GM13976 (cell line): ENCODE results near the gene ARHGAP26.
"Not testable (repeated sequence)": the region's sequence is repeated elsewhere in the genome, so short reads cannot be mapped to it uniquely, and the experiment has no call there.

Source experiments
- DNase-seq: peaks from one replicate; pipeline ENCODE4 v3.0.0; 2012; ENCODE audit warnings: low spot score
- CTCF ChIP-seq: IDR thresholded peaks from 2 replicates; pipeline ENCODE4 v1.5.1; 2012; ENCODE audit warnings: borderline replicate concordance, mild to moderate bottlenecking; ENCODE audit not compliant: insufficient read depth; ENCODE audit errors: extremely low read depth, missing control alignments, control extremely low read depth
- in situ Hi-C: fragments of 300-500 bp; cut with MboI; formaldehyde crosslinking; loops from one replicate; pipeline ENCODE4 v1.12.0; 2022; ENCODE audit warnings: low sequenced_read_pairs, mixed read lengths, inconsistent platforms; ENCODE audit not compliant: unreplicated experiment

Gene ARHGAP26

GRCh38 chr5:142925795-142926194 lies 155.6 kb downstream of the ARHGAP26 start:
- DNase-seq, result no peak
- no peak for TF ChIP-seq CTCF
- in situ Hi-C loops, result loop anchor here (10.0 kb wide), 2 partner anchors 899 to 1259 kb away; no protein-coding TSS in a partner anchor

GRCh38 chr5:142926549-142926948 lies 156.4 kb downstream of the ARHGAP26 start:
- DNase-seq, result no peak

GRCh38 chr5:142928999-142929398 lies 158.8 kb downstream of the ARHGAP26 start:
- DNase-seq, result not testable (repeated sequence)
- in situ Hi-C loops, result loop anchor here (10.0 kb wide), 2 partner anchors 896 to 1256 kb away; no protein-coding TSS in a partner anchor

More at GRCh38 chr5:142926549-142926948, 156.4 kb downstream of the ARHGAP26 start:
- in situ Hi-C loops, result loop anchor here (10.0 kb wide), 2 partner anchors 898 to 1258 kb away; no protein-coding TSS in a partner anchor
- no peak for TF ChIP-seq CTCF

- no peak for TF ChIP-seq CTCF
- no peak for DNase-seq
- in situ Hi-C loops, result loop anchor here (10.0 kb wide), 2 partner anchors 895 to 1255 kb away; no protein-coding TSS in a partner anchor
These were observed 159.4 kb downstream of the ARHGAP26 start for GRCh38 chr5:142929587-142929986.

GRCh38 chr5:142930395-142931110 lies 160.4 kb downstream of the ARHGAP26 start:
- no peak for TF ChIP-seq CTCF
- in situ Hi-C loops, result no loop called here
- no peak for DNase-seq

GRCh38 chr5:142931896-142932686 lies 161.9 kb downstream of the ARHGAP26 start:
- TF ChIP-seq CTCF, result no peak
- in situ Hi-C loops, result no loop called here
- DNase-seq, result no peak

- in situ Hi-C loops, result no loop called here
- no peak for DNase-seq
- TF ChIP-seq CTCF, result no peak
These were observed 164.0 kb downstream of the ARHGAP26 start for GRCh38 chr5:142934051-142934762.
